Measurements from ENCODE around the gene ELOVL2. TPM values are rescaled to one million over a fixed set of nuclear protein-coding genes. Genes with fewer than 3 reads are reported as not detected.
A peak's percentile ranks its signal among the peaks of the same experiment; 100 is the strongest.
"Not testable (repeated sequence)": the region's sequence is repeated elsewhere in the genome, so short reads cannot be mapped to it uniquely, and the experiment has no call there.

The ELOVL2 gene, protein sequence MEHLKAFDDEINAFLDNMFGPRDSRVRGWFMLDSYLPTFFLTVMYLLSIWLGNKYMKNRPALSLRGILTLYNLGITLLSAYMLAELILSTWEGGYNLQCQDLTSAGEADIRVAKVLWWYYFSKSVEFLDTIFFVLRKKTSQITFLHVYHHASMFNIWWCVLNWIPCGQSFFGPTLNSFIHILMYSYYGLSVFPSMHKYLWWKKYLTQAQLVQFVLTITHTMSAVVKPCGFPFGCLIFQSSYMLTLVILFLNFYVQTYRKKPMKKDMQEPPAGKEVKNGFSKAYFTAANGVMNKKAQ
- total RNA-seq (2022) = not detected in 2 replicates
- Bru-seq, nascent RNA = percentile 4 among the genes with signal in this experiment
- BruChase-seq, experiment 1, labeled RNA remaining after a 6-hour chase = percentile 6 among the genes with signal in this experiment
- BruChase-seq, experiment 2, labeled RNA remaining after a 2-hour chase = percentile 5 among the genes with signal in this experiment
- long read RNA-seq = 0 reads

DNA sequence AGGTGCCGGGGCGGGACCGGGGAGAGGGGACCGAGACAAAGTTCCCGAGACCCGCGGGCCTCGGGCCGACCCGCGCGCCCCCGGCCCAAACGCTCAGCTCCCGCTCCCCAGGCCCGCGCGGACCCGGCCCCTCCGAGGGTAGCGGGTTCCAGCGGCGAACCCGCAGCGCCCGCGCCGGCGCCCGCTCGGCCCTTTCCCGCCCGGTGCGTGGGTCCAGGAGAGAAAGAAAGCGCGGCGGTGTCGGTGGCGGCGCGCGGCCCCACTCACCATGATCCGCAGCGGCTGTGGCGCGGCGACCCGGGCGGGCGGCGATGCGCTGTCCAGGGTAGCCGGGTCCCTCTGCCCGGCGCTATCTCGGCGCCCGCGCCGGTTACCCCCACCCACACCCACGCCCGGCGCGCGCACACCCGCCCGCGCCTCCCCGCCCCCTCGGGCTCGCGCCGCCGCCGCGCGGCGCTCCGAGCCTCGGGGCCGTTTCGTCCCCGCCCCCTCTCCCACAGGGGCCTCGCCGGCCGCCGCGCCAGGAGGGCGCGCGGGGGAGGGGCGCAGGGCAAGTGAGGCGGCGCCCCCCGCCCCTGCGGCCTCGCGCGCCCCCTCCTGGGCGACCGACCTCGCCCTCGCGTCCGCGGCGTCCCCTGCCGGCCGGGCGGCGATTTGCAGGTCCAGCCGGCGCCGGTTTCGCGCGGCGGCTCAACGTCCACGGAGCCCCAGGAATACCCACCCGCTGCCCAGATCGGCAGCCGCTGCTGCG, at the start of gene ELOVL2:
Gene ELOVL2 (minus strand): TSS at position 345 of the 751 bp plus-strand sequence. CDS start 75 bp downstream, at position 270.
- ChIA-PET CTCF (interaction anchor here (1.7 kb wide), 1 partner anchor 92 kb away, joined by 7 read pairs; no protein-coding TSS in a partner anchor), POLR2A (no interaction called here)
- DNase-seq (ENCODE audit: unreplicated experiment) = no peak
- Mint-ChIP-seq H3K4me1 (ENCODE audit: insufficient read depth, unreplicated experiment) (no peaks in the 10 kb centered on the region), H3K27me3 (ENCODE audit: insufficient read depth, unreplicated experiment) (peaks cover 18% of the 10 kb centered on the region), H3K36me3 (ENCODE audit: insufficient read depth, unreplicated experiment) (no peaks in the 10 kb centered on the region), H3K4me3 (ENCODE audit: unreplicated experiment) (peak within 1 kb of the TSS; percentile 56), H3K9me3 (ENCODE audit: unreplicated experiment) (no peaks in the 10 kb centered on the region), H3K27ac (ENCODE audit: low read depth, unreplicated experiment) (no peak within 1 kb of the TSS)
- TF ChIP-seq, protein P1, sequence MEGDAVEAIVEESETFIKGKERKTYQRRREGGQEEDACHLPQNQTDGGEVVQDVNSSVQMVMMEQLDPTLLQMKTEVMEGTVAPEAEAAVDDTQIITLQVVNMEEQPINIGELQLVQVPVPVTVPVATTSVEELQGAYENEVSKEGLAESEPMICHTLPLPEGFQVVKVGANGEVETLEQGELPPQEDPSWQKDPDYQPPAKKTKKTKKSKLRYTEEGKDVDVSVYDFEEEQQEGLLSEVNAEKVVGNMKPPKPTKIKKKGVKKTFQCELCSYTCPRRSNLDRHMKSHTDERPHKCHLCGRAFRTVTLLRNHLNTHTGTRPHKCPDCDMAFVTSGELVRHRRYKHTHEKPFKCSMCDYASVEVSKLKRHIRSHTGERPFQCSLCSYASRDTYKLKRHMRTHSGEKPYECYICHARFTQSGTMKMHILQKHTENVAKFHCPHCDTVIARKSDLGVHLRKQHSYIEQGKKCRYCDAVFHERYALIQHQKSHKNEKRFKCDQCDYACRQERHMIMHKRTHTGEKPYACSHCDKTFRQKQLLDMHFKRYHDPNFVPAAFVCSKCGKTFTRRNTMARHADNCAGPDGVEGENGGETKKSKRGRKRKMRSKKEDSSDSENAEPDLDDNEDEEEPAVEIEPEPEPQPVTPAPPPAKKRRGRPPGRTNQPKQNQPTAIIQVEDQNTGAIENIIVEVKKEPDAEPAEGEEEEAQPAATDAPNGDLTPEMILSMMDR (IDR thresholded peaks at IDR 0.05; ENCODE audit: unreplicated experiment) = peak; percentile 21
- intact Hi-C loops (cut with micrococcal nuclease) = no loop called here
- BruUV-seq (replicated peaks) = no TSS peak

DNA sequence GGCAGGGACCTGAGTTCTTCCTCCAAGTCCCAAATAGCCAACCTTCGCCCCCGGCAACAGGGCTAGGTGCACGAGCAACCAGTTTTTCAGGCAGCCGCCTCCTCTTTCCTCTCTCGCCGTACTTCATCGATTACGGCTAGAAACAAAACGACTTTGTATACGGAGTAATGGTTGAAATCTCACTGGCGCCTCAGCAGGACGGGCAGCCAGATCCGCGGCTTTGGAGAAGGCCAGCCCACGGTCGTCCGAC, 49.2 kb upstream of the ELOVL2 start:
- peak overlapping the region; percentile 96 for H3K4me3 Mint-ChIP-seq (ENCODE audit: unreplicated experiment)
- H3K36me3 Mint-ChIP-seq (ENCODE audit: insufficient read depth, unreplicated experiment) = no peaks in the 10 kb centered on the region
- BruUV-seq (replicated peaks) = no TSS peak
- H3K27ac Mint-ChIP-seq (ENCODE audit: low read depth, unreplicated experiment) = peak overlapping the region; percentile 54
- CTCF ChIA-PET = interaction anchor here (0.8 to 1.5 kb wide), 5 partner anchors 10 to 403 kb away, joined by 3 to 7 read pairs (median 3); no protein-coding TSS in a partner anchor
- TF ChIP-seq, protein P1 (IDR thresholded peaks at IDR 0.05; ENCODE audit: unreplicated experiment) = no peak
- H3K9me3 Mint-ChIP-seq (ENCODE audit: unreplicated experiment) = no peaks in the 10 kb centered on the region
- intact Hi-C loops (cut with micrococcal nuclease) = loop anchor here (1.0 to 10.0 kb wide), 3 partner anchors 51 to 482 kb away; partner anchors contain the start of gene NEDD9
- DNase-seq (ENCODE audit: unreplicated experiment) = no peak
- no peaks in the 10 kb centered on the region for H3K27me3 Mint-ChIP-seq (ENCODE audit: insufficient read depth, unreplicated experiment)
- POLR2A ChIA-PET = interaction anchor here (0.6 to 2.4 kb wide), 21 partner anchors 9 to 480 kb away, joined by 3 to 18 read pairs (median 3); no protein-coding TSS in a partner anchor
- peaks cover 11% of the 10 kb centered on the region for H3K4me1 Mint-ChIP-seq (ENCODE audit: insufficient read depth, unreplicated experiment)

DNA sequence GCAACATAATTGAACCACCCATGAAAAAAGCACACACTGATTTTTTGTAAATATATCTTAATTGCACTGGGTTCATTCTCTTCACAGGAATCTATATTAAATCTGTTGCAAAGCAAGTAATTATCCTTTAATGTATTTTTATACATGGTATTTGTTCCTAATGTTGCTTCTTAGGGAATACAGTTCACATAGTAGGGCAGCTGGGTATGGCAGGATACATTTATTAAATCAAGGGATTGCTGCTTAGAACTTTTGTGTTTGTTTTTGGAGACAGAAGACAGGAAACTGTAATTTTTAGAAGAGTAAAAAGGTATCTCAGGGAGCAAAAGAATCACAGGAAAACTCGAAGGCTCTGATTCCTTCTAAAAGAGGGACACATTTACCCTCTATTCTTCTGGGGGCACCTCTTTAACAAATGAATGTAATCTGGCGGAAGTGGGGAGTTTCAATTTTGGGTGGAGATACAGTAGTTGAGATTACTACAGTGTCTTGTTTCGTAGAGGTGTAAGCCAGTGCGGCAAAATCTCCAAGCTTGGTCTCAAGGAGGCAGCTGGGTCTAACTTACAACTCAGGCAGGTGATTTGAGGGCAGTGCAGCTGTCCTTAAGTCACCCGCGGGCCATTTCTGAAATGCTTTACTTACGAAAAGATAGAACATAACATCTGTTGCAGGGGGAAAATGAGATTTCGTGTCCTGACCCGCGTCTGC, 48.7 kb upstream of the ELOVL2 start:
- CTCF ChIA-PET = interaction anchor here (0.8 to 2.0 kb wide), 6 partner anchors 11 to 483 kb away, joined by 3 to 7 read pairs (median 4); no protein-coding TSS in a partner anchor

DNA sequence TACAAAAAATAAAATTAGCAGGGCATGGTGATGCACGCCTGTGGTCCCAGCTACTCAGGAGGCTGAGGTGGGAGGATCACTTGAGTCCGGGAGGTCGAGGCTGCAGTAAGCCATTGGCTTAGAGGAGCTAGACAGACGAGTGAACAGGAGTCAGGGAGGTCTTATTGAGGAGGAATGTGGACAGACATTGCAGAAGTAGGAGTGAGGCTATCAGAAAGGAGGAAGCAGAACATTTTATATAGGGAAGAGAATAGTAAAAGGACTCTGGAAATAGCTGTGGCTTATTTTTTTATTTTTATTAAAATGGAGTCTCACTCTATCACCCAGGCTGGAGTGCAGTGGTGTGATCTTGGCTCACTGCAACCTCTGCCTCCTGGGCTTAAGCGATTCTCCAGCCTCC, 47.0 kb upstream of the ELOVL2 start:
- H3K4me1 Mint-ChIP-seq (ENCODE audit: insufficient read depth, unreplicated experiment); H3K27ac Mint-ChIP-seq (ENCODE audit: low read depth, unreplicated experiment); H3K27me3 Mint-ChIP-seq (ENCODE audit: insufficient read depth, unreplicated experiment); H3K9me3 Mint-ChIP-seq (ENCODE audit: unreplicated experiment); H3K4me3 Mint-ChIP-seq (ENCODE audit: unreplicated experiment); DNase-seq (ENCODE audit: unreplicated experiment); BruUV-seq (replicated peaks); H3K36me3 Mint-ChIP-seq (ENCODE audit: insufficient read depth, unreplicated experiment): not testable (repeated sequence)
- POLR2A ChIA-PET = interaction anchor here (0.6 to 0.8 kb wide), 3 partner anchors 25 to 1197 kb away, joined by 3 read pairs; no protein-coding TSS in a partner anchor
- intact Hi-C loops (cut with micrococcal nuclease) = loop anchor here (5.0 to 10.0 kb wide), 2 partner anchors 141 to 484 kb away; partner anchors contain the start of gene NEDD9
- CTCF ChIA-PET = interaction anchor here (0.7 to 4.8 kb wide), 4 partner anchors 10 to 485 kb away, joined by 3 to 19 read pairs (median 4); no protein-coding TSS in a partner anchor

More for the DNA sequence above, 48.7 kb upstream of the ELOVL2 start:
- Mint-ChIP-seq H3K9me3 (ENCODE audit: unreplicated experiment) (no peaks in the 10 kb centered on the region), H3K27me3 (ENCODE audit: insufficient read depth, unreplicated experiment) (no peaks in the 10 kb centered on the region), H3K4me1 (ENCODE audit: insufficient read depth, unreplicated experiment) (peaks cover 11% of the 10 kb centered on the region), H3K4me3 (ENCODE audit: unreplicated experiment) (peak overlapping the region; percentile 96), H3K27ac (ENCODE audit: low read depth, unreplicated experiment) (peak overlapping the region; percentile 54), H3K36me3 (ENCODE audit: insufficient read depth, unreplicated experiment) (no peaks in the 10 kb centered on the region)
- TSS peak; percentile 50 for BruUV-seq (replicated peaks)
- TF ChIP-seq, protein P1 (IDR thresholded peaks at IDR 0.05; ENCODE audit: unreplicated experiment) = no peak
- DNase-seq (ENCODE audit: unreplicated experiment) = peak; percentile 44
- intact Hi-C loops (cut with micrococcal nuclease) = loop anchor here (1.0 to 10.0 kb wide), 3 partner anchors 51 to 482 kb away; partner anchors contain the start of gene NEDD9
- POLR2A ChIA-PET = interaction anchor here (0.6 to 2.4 kb wide), 18 partner anchors 8 to 480 kb away, joined by 3 to 18 read pairs (median 4); no protein-coding TSS in a partner anchor

Data from MCF 10A (cell line).